ENCODE measurements around the gene SSRP1. TPM values are rescaled to one million over a fixed set of nuclear protein-coding genes. Genes with fewer than 3 reads are reported as not detected.

SSRP1 gene
- total and polyA plus RNA-seq, 2 of the 4 experiments (the other 2 are of a cell fraction) = 106 to 146 TPM

DNA sequence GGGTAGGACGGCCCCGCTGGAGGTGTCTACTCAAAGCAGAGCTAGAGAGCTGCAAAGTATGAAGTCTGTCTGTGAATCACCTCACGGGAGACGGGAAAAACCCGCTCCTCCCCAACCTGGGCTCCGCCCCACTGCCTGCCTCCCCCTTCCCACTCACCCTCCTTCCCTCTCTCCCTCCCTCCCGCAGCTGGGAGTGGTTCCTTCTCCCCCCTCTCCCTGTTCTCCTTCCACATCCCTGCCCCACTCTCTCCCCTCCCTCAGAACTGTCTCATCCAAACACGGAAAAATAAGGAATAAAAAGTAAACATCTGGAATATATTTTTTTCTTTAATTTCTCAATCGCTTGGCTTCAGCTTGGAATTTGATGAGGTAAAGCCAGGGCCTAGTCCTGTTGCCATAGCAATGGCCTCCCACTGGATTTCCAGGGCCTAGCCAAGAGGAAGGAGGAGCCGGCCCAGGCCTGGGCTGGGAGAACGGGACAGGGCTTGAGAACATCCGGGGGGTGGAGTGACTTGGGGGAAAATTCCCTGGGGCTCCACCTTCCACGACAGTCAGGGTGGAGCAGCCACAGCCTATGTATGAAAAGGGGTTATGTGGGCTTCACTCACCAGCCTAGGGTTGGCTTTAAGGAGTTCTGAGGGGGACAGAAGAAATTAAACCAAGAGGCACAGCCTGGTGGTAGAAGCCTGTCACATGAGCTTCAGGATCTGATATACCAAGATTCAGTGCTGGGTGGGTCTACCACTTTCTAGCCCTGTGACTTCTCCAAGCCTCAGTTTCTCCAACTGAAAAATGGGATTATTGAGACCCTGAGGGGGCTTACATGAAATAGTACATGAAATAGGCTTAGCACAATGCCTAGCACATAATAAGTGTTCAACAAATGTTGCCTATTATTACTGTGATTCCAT lies 13.2 kb downstream of the SSRP1 start (continued):
- TF ChIP-seq FOS (IDR thresholded peaks at IDR 0.05; ENCODE audit: low read depth, low read length) = no peak
- no peak for TF ChIP-seq NFE2L2 (IDR thresholded peaks at IDR 0.05; ENCODE audit: low read depth, low read length)
- no peak for TF ChIP-seq SMC3 (IDR thresholded peaks at IDR 0.05; ENCODE audit: low read depth, low read length)
